Mucosa of rectum (tissue), 2 donors: ENCODE data around the gene PRR5L.

Experiments used
- H3K27ac ChIP-seq, 2 donors: one replicate each; pipeline ENCODE4 v1.7.0; 2013; ENCODE audit warnings: inconsistent platforms in 2 of 2, low read depth in 2 of 2, low read length in 2 of 2
- H3K27me3 ChIP-seq, 2 donors: one replicate each; pipeline ENCODE4 v1.7.0; 2013; ENCODE audit warnings: low read length in 2 of 2; ENCODE audit not compliant: control insufficient read depth in 2 of 2, insufficient read depth in 2 of 2
- H3K36me3 ChIP-seq, 2 donors: one replicate each; pipeline ENCODE4 v1.7.0; 2013; ENCODE audit warnings: low read length in 2 of 2; ENCODE audit not compliant: control insufficient read depth in 2 of 2, insufficient read depth in 2 of 2
- H3K4me1 ChIP-seq, 2 donors: one replicate each; pipeline ENCODE4 v1.7.0; 2013; ENCODE audit warnings: low read length in 2 of 2, mild to moderate bottlenecking in 1 of 2; ENCODE audit not compliant: control insufficient read depth in 2 of 2, insufficient read depth in 2 of 2
- H3K4me3 ChIP-seq, 2 donors: one replicate each; pipeline ENCODE4 v1.7.0; 2013; ENCODE audit warnings: low read length in 2 of 2
- H3K9ac ChIP-seq, 2 donors: one replicate each; pipeline ENCODE4 v1.7.0; 2013; ENCODE audit warnings: low read length in 2 of 2, low read depth in 1 of 2, mild to moderate bottlenecking in 1 of 2
- H3K9me3 ChIP-seq, 2 donors: one replicate each; pipeline ENCODE4 v1.7.0; 2013; ENCODE audit warnings: low read length in 2 of 2; ENCODE audit not compliant: control insufficient read depth in 2 of 2
- donor health status: healthy.
- donor health status: Normal muscosa, but diverticular disease.

PRR5L gene

DNA sequence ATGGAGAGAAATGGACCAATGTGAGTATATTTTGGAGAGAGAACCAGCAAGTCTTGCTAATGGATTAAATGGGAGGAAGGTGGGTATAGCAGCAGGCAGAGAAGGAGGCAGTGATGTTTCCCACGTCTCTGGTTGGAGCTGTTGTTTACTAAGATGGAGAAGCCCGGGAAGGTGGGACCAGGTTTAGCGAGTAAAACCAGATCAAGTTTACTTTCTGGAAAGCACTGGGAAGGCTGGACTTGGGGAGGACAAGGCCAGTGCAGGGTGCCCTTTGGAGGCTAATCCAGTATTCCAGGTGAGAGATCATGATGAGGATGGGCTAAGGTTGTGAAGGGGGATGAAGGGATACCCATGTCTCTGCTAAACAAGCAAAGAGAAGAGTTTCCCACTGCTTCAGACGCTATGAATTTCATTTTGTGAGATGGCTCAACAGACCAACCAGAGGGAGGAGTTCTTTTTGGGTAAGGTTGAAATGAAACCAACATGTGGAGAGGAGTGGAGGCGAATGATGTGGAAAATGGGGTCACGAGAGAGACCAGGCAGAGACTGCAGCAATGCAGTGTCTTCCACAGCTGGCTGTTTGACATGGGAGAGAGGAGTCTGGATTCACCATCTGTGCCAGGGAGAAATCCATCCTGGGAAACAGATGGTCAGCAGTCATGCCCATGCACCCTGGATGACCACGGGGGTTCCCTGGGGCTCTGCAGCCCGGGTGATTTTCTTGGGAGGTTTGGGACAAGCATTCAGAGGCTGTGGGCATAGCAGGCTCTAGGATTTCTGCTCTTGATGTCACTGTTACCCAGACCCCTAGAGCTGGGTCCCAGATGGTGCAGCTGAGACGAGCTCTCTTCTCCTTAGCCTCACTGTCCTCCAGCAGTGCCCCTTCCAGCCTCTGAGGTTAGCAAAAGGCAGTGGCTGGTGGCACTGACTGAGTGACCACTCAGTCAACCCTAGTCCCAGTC is 31.8 kb upstream of the PRR5L start:
- Histone ChIP-seq H3K9me3 (no peaks in the 10 kb centered on the region), H3K36me3 (no peaks in the 10 kb centered on the region), H3K4me3 (no peak overlapping the region), H3K4me1 (no peaks in the 10 kb centered on the region), H3K9ac (no peak overlapping the region), H3K27me3 (no peaks in the 10 kb centered on the region), H3K27ac (no peak overlapping the region)

DNA sequence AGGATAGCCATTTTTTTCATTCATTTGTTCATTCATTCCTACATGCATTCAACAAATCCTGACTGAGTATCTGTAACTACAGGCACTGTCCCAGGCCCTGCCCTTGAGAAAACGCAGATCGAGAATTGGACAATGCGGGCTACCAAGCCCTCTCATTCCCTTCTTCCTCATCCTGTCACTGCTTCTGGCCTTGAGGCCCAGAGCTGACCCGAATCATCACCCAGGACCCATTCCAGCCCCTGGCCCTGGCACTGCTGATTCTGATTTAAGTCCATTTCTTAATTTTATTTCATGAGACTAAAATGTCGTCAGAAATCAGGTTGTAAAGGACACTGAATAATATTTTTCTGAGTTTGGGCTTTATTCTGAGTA is 31.1 kb upstream of the PRR5L start:
- no peak overlapping the region for H3K27ac ChIP-seq
- H3K9me3 ChIP-seq: no peaks in the 10 kb centered on the region
- H3K4me3 ChIP-seq: no peak overlapping the region
- H3K9ac ChIP-seq: no peak overlapping the region
- H3K4me1 ChIP-seq: no peaks in the 10 kb centered on the region
- H3K27me3 ChIP-seq: no peaks in the 10 kb centered on the region
- H3K36me3 ChIP-seq: no peaks in the 10 kb centered on the region

DNA sequence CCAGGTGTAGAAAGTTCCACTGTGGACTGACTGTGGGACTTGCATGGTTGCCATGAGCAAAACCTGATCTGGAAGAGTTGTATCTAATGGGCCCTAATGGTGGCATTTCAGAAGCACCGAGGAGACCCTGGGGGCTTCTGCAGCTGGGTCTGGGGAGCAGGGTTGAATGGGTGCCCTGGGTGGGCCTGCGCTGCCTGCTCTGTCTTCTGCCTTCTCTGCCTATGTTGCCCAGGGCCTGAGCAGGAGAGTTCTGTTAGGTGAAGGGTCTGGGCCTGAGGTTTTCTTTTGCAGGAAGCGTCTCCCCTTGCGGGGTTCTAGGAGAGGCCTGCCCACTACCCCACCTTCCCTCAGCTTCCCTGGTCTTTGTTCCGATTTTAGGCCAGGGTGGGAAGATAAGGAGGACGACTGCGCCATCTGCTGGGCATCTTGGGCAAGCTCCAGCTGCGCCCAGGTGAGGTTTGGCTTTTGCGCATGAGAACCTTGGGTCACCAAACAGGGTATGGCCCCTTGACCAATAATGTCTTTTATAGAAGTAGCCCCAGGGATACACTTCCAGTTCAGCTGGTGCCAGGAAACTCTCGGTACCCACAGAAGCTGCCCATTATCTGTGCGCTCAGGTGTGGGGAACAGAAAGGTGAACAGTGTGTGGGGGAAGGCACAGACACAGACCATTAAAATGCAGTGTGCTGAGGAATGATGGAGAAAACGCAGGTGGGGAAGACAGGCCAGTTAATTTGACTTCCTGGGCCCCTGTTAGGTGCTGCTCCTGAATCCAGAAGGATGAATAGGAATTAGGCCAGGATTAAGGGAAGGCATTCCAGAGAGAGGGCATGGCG is 30.1 kb upstream of the PRR5L start:
- Histone ChIP-seq H3K9me3 (no peaks in the 10 kb centered on the region), H3K4me3 (no peak overlapping the region), H3K27ac (no peak overlapping the region), H3K9ac (no peak overlapping the region), H3K36me3 (no peaks in the 10 kb centered on the region), H3K27me3 (no peaks in the 10 kb centered on the region), H3K4me1 (no peaks in the 10 kb centered on the region)

DNA sequence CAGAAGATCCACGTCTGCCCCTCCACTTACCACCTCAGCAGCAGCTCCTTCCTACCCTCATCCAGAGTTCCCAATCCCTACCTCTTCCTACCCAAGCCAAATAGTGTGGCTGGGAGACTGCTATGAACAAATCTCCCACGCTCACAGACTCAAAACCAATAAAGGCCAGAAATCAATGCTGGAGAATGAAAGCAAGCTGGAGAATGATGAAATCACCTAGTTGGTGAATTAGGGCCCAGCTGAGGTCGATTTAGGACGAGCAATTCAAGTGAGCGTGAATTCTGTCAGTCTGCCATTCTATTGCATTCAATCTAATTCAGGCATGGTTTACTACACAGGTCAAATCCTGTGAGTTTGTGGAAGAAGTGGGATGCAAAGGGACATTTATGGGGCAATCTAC is 29.3 kb upstream of the PRR5L start:
- H3K4me3 ChIP-seq: no peak overlapping the region
- peaks cover 0 to 5% of the 10 kb centered on the region in 2 donors for H3K36me3 ChIP-seq
- H3K27ac ChIP-seq: no peak overlapping the region

DNA sequence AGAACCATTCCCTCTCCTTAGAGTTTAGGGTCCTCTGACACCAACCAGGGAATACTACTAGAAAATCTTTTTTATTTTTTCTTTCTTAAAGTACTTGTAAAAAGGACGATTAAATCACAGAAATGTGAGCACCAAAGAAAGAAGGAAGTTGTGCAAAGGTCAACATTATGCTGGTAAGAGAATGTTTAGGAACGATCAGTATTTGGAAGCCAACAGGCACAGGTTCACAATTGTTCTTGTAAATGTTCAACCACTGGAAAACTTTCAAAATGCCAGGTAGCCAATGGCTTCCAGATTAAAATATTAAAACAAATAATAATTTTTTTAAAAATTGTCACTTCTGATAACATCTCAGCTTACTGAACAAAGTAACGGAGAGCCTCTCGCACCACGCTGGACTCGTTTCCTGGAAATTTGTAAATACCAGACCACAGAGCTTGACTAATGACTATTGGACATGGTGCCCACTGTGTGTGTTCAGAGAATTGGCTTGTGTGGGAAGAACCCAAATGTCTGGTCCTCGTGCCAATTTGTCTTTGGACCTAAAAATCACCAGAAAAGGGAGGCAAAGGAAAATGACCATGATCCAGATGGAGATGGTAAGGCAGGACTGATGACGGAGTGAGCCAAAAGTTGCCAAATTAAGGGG is 27.6 kb upstream of the PRR5L start:
- no peaks in the 10 kb centered on the region for H3K27me3 ChIP-seq
- peaks cover 7 to 19% of the 10 kb centered on the region in 2 donors for H3K36me3 ChIP-seq
- no peaks in the 10 kb centered on the region for H3K4me1 ChIP-seq
- H3K27ac ChIP-seq: no peak overlapping the region
- H3K9me3 ChIP-seq: no peaks in the 10 kb centered on the region
- no peak overlapping the region for H3K9ac ChIP-seq
- H3K4me3 ChIP-seq: no peak overlapping the region

More for the DNA sequence above, 29.3 kb upstream of the PRR5L start:
- Histone ChIP-seq H3K27me3 (no peaks in the 10 kb centered on the region), H3K9ac (no peak overlapping the region), H3K9me3 (no peaks in the 10 kb centered on the region), H3K4me1 (no peaks in the 10 kb centered on the region)

DNA sequence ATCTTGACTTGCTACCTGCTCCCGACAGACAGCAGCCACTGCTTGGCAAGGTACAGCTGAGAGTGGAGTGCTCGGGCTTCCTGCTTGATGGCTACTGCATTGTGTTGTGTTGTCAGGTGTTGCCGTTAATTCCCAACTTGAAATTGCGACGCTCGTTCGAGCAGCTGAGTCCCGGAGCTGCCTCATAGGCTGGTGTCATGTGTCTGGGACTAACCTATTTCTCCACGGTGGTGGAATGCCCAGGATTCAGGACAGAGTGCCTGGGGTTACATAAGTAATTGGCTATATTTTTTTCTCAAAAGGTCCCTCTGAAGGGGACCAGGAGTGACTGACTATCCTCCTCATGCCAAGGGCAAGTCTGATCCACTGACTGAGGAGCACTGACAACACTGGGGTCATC is 25.4 kb upstream of the PRR5L start:
- Histone ChIP-seq H3K27me3 (no peaks in the 10 kb centered on the region), H3K36me3 (peaks cover 12 to 35% of the 10 kb centered on the region in 2 donors), H3K27ac (no peak overlapping the region), H3K4me3 (no peak overlapping the region), H3K9me3 (no peaks in the 10 kb centered on the region), H3K9ac (no peak overlapping the region), H3K4me1 (no peaks in the 10 kb centered on the region)

DNA sequence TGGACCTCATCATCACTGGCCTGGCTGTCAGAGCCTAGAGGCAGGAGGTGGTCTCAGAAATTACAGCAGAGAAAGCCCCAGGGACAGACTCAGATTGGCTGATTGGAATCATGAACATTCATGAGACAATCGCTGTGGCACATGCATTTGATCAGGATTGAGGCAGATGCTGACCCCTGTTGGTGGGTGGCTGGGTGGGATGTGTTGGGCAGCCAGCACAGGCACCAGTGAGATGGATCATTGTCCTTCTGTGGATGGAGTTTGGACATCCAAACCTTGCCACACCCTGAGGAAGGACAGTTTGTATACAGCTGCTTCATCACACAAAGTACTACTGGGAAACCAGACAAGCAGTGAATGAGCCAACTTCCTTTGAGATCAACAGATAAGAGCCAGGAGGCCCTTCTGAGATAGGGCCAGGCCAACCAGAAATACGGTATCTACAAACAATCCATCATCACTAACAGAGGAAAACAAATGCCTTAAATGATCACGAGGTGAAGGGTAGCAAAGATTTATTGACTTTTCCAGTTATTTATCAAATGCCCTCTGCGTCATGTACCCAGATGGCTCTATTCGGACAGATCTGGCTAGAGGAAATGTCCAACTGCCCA is 24.2 kb upstream of the PRR5L start:
- H3K4me3 ChIP-seq: no peak overlapping the region
- no peaks in the 10 kb centered on the region for H3K4me1 ChIP-seq
- H3K27me3 ChIP-seq: no peaks in the 10 kb centered on the region
- no peak overlapping the region for H3K9ac ChIP-seq
- H3K36me3 ChIP-seq: peaks cover 20 to 42% of the 10 kb centered on the region in 2 donors
- no peaks in the 10 kb centered on the region for H3K9me3 ChIP-seq
- no peak overlapping the region for H3K27ac ChIP-seq

DNA sequence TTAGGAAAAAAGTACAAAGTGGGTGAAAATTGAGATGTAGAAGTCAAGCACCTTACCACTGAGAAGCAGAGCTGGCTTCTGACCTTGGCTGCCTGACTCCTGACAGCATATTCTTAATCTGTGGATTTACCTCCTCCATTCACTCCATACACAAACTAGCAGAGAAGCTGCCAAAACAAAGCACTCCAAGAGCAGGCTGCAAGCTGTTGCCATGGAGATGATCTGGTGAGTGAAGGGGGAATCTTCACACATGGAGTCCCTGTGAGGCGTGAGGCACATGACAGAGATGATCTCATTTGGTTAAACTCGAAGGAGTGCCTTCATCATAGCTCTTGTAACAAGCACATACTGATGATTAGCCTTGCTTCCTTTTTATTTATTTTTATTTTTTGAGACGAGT is 23.0 kb upstream of the PRR5L start:
- no peaks in the 10 kb centered on the region for H3K4me1 ChIP-seq
- no peak overlapping the region for H3K9ac ChIP-seq
- no peak overlapping the region for H3K27ac ChIP-seq
- peaks cover 20 to 45% of the 10 kb centered on the region in 2 donors for H3K36me3 ChIP-seq
- no peak overlapping the region for H3K4me3 ChIP-seq
- no peaks in the 10 kb centered on the region for H3K27me3 ChIP-seq
- no peaks in the 10 kb centered on the region for H3K9me3 ChIP-seq

DNA sequence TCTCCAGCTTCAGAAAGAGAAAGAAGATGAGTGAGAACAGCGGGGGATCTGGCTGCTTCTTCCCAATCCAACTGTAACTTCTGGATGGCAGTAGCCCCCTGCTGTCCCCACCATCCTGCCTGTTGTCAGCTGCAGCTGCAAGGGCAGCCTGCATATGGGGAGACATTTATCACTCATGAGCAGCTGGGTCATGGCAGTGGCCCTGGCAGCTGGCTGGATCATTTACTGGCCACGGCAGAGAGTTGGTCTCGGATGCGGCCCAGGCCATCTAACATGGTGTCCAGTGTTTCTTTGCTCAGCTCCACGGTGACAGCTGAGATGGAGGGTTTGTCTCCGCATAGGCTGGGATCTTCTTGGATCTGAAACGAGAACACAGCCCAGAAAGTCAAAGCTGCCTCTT is 21.7 kb upstream of the PRR5L start:
- Histone ChIP-seq H3K36me3 (peaks cover 30 to 55% of the 10 kb centered on the region in 2 donors), H3K4me1 (no peaks in the 10 kb centered on the region), H3K9me3 (no peaks in the 10 kb centered on the region), H3K27ac (no peak overlapping the region), H3K4me3 (no peak overlapping the region), H3K27me3 (no peaks in the 10 kb centered on the region), H3K9ac (no peak overlapping the region)
